NCI-H1930 (cell line): ENCODE results near the gene ALDH1A2.

ENCODE experiments used
- DNase-seq, 2 experiments: peaks; one replicate each; lab custom pipeline; 2025; lab: John Stamatoyannopoulos, UW

The ALDH1A2 gene

GRCh38 chr15:57943171-57943570 is 122.3 kb downstream of the ALDH1A2 start:
- no peak for DNase-seq

GRCh38 chr15:57941816-57942215 is 123.7 kb downstream of the ALDH1A2 start:
- no peak for DNase-seq

- DNase-seq: no peak
Observed at GRCh38 chr15:57932348-57932747, 133.2 kb downstream of the ALDH1A2 start.

GRCh38 chr15:57931570-57931969 is 133.9 kb downstream of the ALDH1A2 start:
- DNase-seq: no peak

- DNase-seq: no peak
Observed at GRCh38 chr15:57927091-57927631, 138.3 kb downstream of the ALDH1A2 start.

GRCh38 chr15:57925650-57926049 is 139.9 kb downstream of the ALDH1A2 start:
- DNase-seq: no peak

- no peak for DNase-seq
Observed at GRCh38 chr15:57924598-57924997, 140.9 kb downstream of the ALDH1A2 start.

- DNase-seq: no peak
Observed at GRCh38 chr15:57923750-57924149, 141.8 kb downstream of the ALDH1A2 start.

- DNase-seq: no peak
Observed at GRCh38 chr15:57923306-57923705, 142.2 kb downstream of the ALDH1A2 start.

GRCh38 chr15:57922776-57923175 is 142.7 kb downstream of the ALDH1A2 start:
- no peak for DNase-seq

GRCh38 chr15:57921371-57921770 is 144.1 kb downstream of the ALDH1A2 start:
- DNase-seq: no peak

GRCh38 chr15:57920911-57921310 is 144.6 kb downstream of the ALDH1A2 start:
- no peak for DNase-seq

- DNase-seq: no peak
Observed at GRCh38 chr15:57919754-57920153, 145.8 kb downstream of the ALDH1A2 start.

GRCh38 chr15:57917998-57918397 is 147.5 kb downstream of the ALDH1A2 start:
- DNase-seq: no peak

- no peak for DNase-seq
Observed at GRCh38 chr15:57916695-57917094, 148.8 kb downstream of the ALDH1A2 start.

GRCh38 chr15:57915827-57916531 is 149.5 kb downstream of the ALDH1A2 start:
- DNase-seq: no peak

- no peak for DNase-seq
Observed at GRCh38 chr15:57914350-57915055, 151.0 kb downstream of the ALDH1A2 start.

GRCh38 chr15:57911247-57911646 is 154.3 kb downstream of the ALDH1A2 start:
- no peak for DNase-seq

- DNase-seq: no peak
Observed at GRCh38 chr15:57910672-57911071, 154.8 kb downstream of the ALDH1A2 start.

GRCh38 chr15:57909388-57909787 is 156.1 kb downstream of the ALDH1A2 start:
- DNase-seq: no peak

- DNase-seq: no peak
Observed at GRCh38 chr15:57903626-57904025, 161.9 kb downstream of the ALDH1A2 start.
